NCI-H69 (cell line): ENCODE data around the gene RAB11FIP3.
"Not testable (repeated sequence)": the region's sequence is repeated elsewhere in the genome, so short reads cannot be mapped to it uniquely, and the experiment has no call there.

Source experiments
- DNase-seq: peaks from one replicate; lab custom pipeline; 2025; lab: John Stamatoyannopoulos, UW

The RAB11FIP3 gene

DNA sequence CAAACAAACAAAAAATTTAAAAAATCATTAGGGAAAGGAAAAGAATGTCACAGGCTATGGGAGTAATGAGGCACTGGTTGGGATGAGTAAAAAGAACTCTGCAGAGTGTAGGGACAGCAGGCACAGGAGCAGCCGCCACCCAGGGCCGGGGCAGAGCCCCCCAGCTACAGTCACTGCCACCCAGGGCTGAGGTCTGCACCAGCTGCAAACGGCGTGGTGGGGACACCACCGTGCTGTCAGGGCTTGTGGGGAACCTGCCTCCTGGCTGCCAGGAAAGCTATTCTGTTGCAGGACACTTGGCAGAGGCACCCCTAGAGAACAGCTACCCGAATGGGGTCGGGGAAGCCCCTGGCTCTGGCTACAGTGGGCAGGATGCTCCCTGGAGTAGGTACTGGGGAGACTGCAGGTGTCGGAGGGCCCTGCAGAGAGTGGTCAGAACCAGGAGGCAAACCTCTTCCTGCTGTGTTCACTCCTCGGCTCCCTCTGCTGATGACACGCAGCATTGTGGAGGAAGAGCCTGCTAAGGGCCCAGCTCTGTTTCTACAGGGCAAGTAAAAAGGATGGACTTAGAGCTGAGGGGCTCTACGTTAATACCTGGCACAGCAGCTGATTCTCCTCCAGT, 69.8 kb downstream of the RAB11FIP3 start:
- peak; percentile 68 for DNase-seq

DNA sequence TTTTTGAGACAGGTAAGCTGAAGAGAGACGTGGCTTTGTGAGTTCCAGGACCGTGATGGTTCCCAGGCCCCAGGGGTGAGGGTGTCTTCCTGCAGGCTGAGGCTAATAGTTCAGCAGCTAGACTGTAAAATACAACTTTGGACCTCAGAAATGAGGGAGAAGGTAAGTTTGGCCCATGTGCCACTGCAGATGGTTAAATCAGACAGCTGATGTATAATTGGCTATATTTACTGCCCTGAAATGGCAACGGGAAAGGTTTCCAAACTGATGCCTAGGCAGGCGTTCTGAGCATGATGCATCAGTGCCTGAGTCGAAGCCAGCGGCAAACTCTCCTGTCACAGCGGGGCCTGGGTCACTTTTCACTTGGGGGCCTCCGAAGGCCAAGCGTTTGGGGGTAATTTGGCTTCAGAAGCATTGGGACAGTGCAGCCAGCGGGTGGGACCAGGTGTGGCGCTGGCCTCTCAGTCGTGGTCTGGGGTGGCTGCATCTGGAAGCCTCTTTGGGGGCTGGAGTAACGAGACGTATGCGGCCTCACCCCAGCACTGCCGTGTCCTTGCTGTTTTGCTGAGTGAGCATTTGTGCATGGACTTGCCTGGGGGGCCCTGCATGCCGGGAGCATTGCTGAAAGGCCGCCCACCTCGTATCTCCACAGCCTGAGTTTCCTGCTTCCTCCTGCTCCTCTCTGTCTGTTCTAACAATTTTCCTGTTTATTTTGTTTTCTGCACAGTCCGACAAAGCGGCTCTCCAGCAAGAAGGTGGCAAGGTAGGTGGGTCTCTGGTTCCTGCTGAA, 70.8 kb downstream of the RAB11FIP3 start:
- no peak for DNase-seq

DNA sequence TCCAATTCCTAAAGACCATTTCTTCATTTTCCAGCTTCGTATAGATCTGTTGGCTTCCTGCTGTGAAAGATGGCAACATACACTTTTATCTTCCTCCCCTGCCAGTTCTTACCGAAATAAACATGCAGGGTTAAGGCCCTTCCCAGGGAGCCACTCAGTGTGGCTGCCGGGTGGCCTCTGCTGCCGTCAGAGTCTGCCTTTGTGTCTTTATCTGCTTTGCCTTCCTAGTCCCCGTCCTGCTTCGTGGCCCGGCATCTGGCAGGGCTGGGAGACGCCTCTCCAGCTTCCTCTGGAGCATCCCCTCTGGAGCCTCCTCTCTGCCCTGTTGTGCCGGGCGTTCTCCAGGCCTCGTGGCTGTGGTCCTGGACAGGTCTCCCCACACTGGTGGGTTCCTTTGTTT, 71.8 kb downstream of the RAB11FIP3 start:
- no peak for DNase-seq

DNA sequence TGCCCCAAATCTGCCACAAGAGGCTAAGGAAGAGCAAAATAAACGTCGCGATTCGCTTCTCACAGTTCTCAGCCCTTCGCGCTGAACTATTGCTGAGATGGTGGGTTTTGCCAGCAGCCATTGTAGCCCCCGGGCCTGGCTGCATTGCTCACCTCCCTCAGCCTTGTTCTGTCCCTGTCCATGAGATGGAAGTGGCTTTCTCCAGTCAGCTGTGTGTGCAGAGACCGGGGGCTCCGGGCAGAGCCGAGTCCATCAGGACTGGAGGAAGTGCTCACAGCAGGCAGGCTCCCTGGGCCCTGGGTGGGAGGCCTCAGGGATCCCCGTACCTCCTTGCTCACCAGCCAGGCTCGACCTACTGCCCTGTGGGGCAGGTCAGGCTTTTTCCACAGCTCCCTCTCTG, 74.5 kb downstream of the RAB11FIP3 start:
- no peak for DNase-seq

DNA sequence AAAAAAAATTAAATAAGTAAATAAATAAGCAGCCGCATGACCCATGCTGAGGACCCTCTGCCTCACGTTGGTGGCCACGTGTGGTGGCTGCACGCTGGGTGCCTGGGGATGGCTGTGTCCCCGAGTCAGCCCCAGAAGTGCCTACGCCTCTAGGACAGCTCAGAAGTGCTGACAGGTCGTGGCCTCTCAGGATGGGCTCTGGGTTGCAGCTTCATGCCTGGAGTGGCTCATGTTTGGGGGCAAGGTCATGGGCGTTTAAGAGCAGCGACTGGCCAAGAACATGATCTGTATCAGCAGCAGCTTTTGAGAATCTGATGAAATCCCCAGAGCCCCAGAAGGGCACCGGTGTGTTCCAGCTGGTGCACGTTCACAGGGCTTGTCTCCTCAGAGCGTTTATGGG, 75.3 kb downstream of the RAB11FIP3 start:
- DNase-seq: no peak

DNA sequence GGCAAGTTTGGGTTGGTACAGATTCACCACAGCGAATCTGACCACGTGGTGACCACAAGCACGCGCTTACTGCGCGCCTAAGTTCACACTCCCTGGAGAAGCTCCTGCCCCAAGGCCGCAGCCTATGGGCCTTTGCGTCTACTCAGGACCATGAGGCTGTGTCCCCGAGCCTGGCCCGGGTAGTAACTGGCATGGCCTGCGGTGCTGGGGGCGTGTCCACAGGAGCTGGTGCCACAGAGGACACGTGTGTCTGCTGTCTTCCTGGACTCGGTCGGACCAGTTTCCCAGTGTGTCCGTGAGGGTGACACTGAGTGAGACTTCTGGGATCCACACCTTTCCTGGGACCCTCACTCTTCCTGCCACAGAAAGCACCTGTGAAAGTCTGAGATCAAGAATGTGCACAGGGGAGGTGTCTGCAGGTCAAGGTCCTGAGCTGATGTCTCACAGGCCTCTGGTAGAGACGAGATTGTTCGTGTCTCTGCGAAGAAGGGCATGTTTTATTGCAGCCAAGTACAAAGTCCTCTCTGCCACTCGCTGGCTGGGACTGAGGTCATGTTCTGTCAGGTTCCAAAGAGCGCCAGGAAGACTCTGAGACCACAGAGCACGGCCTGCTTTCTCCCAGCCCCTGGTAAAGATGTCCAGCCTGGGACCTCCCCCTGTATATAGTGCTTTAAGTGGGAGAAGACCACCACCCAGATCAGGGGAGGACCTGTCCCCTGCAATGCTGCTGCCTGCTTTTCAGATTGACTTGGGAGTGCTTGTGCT, 76.9 kb downstream of the RAB11FIP3 start:
- no peak for DNase-seq

DNA sequence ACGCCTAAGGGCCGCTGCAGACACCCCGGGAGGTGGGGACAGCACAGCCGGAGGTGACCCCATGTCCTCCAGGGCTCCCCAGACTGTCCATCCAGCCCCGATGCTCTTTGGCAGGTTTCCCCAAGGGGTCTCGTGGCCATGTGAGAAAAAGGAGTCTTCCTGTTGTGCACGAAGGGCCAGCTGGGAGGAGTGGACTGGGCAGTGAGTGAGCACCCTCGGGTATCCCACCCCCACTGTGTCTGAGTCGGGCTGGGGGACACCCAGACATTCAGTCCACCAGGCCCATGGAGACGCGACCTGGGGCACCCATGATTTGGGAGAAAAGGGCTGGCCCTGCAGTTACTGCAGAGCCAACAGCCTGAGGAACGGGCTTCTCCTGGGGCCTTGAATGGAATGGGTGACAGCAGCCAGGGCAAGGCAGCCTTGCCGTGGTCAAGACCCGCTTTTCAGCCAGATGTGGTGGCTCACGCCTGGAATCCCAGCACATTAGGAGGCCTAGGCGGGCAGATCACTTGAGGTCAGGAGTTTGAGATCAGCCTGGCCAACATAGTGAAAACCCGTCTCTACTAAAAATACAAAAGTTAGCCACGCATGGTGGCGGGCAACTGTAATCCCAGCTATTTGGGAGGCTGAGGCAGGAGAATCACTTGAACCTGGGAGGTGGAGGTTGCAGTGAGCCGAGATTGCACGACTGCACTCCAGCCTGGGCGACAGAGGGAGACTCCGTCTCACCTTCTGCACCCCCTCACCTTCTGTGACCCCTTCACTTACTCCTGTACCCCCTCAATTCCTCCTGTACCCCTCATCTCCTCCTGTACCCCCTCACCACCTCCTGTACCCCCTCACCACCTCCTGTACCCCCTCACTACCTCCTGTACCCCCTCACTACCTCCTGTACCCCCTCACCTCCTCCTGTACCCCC, 78.0 kb downstream of the RAB11FIP3 start:
- no peak for DNase-seq

DNA sequence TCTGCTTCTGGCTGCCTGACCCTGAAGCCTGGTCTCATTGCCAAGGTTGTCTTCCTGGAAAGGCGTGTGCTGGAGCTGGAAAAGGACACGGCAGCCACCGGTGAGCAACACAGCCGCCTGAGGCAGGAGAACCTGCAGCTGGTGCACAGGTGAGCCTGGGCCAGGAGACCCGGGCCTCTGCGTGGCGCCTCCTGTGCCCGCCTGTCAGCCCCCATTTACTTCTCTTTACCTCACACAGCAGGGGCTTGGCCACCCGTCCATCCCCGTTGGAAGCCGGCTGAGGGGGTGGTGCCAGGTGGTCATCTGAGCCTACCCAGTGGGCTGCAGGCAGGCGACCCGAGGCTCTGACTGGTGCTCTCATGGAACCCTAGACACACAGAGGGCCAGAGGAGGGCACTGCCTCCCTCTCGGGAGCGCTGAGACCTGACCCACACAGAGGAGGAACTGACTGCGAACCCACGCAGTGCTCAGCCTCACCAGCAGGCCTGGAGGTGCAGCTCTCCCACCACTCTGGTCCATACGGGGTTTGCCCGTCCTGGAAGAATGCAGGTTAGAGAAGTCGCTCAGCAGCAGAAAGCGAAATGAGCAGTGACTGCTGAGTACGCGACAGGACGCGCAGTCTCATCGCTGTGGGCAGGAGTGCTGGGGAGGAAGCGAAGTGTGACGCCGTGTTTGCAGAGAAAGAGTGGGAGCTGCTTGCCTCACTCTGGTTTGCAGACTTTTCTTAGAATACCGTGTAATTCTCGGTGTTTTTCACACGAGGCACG, 80.2 kb downstream of the RAB11FIP3 start:
- DNase-seq: no peak

DNA sequence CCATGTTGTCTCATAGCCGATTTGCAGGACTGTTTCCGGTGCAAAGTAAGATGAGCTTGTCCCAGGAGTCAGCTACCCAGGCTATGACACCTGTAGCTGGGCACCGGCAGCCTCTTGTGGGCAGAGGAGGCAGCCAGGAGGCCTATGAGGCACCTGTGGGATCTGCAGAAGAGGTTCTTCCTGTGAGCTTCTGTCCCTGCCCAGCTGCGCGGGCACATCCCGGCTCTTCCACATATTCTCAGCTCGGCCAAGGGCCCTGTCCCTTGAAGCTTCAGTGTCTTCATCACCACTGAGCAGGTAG, 80.7 kb downstream of the RAB11FIP3 start:
- no peak for DNase-seq

DNA sequence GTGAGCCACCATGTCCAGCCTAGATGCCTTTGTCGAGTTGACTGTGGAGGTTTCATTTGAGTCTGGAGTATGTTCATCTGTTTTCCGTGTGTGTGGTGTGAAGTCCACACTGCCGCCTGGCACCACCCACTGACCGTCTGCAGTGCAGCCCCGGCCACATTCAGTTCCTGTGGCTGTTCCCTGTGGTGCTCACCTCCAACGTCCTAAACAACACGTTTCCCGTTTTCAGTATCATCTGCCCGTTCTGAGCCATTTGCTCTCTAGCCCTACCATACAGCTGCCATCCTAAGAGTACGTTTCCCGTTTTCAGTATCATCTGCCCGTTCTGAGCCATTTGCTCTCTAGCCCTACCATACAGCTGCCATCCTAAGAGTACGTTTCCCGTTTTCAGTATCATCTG, 82.1 kb downstream of the RAB11FIP3 start:
- not testable (repeated sequence) for DNase-seq

DNA sequence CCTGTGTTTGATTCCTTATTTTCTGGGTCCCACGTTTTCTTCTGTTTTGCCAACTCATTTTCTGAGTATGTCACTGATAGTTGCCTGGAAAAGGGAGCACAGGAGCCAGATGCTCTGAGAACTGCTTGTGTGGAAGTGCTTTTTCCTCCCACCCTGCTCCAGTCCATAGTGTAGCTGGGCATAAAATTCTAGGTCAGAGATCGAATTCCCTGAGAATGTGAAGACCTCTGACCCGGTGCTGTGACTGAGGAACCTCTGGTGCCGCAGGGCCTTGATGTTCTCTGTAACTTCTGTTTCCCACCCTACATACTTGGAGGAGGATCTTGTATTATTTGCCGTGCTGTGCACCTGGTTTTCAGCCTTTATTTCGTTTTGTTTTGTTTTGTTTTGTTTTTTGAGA, 82.5 kb downstream of the RAB11FIP3 start:
- no peak for DNase-seq

DNA sequence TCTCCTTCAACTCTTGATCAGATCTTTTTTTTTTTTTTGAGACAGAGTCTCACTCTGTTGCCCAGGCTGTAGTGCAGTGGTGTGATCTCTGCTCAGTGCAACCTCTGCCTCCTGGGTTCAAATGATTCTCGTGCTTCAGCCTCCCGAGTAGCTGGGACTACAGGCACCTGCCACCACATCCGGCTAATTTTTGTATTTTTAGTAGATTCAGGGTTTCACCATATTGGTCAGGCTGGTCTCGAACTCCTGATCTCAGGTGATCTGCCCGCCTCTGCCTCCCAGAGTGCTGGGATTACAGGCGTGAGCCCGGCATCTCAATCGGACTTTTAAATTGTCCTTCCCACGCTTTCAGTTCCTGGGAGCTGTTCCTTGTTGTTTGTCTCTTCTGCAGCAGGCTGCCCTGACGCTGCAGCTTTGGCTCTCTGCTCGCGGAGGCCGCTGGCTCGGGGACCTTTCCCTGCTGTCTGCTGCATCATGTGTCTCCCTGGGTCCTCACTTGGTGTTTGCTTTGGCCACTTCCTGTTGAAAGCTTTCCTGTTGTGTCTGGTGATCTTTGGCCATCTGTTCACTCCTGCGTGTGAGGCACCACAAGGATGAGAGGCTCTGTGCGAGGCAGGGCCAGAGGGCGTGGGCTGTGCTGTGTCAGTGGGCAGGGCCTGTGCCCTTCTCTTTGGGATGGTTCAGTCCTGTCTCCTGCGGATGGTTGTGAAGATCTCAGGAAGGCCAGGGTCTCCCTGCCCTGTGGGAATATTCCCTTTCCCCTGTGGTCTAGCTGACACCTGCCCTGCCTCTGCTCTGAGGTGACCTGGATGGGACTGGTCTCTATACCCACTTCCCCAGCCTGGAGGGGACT, 83.7 kb downstream of the RAB11FIP3 start:
- peak; percentile 72 for DNase-seq

DNA sequence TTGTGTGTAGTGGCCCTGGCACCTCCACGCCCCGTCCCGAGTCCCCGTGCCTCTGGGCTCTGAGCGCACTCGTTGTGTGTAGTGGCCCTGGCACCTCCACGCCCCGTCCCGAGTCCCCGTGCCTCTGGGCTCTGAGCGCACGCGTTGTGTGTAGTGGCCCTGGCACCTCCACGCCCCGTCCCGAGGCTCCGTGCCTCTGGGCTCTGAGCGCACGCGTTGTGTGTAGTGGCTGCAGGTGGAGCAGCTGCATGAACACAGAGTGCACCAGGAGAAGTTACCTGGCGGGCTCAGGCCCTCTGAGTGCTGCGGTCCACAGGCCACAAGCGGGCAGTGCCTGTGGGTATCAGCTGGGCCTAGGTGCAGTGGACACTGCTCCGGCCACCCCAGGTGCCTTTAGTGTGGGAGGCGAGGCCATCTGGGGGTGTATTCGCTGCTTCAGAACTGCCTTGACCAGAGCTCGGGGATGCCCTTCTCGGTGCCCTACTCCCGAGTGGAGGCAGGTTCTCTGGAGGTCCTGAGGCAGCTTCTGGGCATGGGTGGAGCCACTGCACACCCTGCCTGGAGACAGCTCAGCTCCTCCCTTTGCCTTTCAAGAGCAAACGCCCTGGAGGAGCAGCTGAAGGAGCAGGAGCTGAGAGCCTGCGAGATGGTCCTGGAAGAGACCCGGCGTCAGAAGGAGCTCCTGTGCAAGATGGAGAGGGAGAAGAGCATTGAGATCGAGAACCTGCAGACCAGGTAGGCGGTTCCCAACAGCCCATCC, 84.8 kb downstream of the RAB11FIP3 start:
- DNase-seq: no peak

DNA sequence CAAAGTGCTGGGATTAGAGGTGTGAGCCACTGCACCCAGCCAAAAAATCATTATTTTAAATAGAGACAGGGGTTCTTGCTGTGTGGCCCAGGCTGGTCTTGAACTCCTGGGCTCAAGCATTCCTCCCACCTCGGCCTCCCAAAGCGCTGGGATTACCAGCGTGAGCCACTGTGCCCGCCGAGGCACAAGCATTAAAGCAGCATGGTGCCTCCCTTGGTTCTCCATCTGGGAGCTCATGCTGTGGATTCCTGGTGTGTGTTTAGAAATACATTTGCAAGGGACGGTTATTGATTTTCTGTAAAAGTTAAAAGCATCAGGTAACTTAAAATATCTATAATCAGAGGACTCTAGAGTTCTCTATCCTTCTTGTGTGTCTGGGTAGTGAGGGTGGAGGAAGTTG, 87.4 kb downstream of the RAB11FIP3 start:
- no peak for DNase-seq

DNA sequence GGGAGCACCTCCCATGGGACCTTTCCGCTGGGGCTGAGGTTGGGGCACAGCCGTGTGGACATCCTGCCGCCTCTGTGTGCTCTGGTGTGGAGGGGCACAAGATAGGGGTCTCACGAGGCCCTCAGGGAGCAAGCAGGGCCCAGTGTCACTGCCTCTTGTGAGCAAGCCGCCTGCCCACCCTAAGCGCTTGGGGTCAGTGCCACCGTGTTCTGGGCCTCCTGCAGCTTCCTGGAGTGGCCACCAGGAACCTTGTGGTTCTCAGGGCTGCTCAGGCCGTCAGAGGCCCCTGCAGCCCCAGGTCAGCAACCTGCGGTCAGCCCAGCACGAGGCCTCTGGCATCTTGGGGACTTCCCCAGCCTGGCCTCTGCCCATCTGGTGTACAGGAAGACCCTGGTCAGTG, 88.5 kb downstream of the RAB11FIP3 start:
- no peak for DNase-seq

DNA sequence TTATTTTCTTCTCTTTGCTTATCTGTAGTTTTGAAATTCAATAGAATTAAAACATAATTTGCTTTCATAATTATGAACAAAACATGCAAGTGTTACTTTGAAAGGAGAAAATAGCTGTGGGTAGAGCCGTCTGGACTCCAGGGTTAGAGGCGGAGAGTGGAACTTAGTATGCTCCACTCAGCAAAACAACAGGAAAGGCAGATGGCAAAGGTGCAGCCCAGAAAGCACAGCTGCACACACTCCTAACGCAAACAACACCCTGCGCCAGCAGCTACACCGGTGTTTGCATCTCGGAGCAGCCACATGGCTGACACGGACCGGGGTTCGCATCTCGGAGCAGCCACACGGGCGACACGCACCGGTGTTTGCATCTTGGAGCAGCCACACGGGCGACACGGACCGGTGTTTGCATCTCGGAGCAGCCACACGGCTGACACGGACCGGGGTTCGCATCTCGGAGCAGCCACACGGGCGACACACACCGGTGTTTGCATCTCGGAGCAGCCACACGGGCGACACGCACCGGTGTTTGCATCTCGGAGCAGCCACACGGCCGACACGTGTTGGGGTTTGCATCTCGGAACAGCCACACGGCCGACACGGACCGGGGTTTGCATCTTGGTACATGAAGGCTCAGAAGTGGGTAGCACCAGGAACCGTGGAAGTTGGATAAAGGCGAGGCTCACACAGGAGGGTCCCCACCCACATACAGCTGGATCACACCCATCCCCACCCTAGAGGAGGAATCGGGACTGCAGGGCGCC, 89.9 kb downstream of the RAB11FIP3 start:
- DNase-seq: no peak

DNA sequence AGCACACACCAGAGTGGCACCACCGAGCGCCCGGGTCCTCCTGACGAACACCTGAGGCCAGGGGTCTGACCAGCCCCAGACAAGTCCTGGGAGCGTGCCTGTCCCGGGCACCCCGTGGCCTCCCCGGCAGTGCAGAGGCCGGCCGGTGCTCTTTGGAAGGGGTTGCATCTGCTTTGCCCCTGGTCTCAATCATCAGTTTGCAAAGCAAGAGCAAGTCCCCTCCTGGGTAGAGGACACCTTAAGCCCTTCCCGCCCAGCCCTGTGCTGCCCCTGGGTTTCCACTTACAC, 90.4 kb downstream of the RAB11FIP3 start:
- no peak for DNase-seq

DNA sequence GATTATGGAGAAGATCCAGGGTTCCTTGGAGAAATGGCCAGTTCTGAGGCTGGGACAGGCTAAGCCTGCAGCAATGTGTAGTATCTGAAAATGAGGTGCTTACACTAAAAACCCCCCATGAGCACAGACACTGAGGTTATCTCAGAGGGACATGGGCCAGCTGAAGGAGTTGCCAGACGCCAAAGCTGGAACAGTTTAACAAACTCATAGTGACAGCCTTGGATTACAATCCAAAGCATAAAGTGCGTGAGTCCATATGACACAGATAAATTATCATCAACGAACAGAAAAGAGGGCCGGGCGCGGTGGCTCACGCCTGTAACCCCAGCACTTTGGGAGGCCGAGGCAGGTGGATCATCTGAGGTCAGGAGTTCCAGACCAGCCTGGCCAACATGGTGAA, 90.9 kb downstream of the RAB11FIP3 start:
- DNase-seq: no peak

DNA sequence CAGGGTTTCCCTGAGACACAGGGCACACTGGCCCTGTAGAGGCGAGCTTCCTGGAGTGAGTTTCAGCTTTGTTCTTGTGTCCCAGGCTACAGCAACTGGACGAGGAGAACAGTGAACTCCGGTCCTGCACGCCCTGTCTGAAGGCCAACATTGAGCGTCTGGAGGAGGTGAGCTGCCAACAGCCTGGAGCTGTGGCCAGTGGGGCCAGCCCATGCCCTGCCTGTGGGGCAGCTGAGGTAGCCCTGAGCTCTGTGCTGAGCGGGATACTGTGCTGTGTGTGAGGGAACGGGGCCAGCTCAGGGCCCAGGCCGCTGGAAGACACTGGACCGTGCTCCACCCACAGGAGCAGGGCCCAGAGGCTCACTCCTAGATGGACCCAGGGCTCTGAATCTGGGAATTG, 93.4 kb downstream of the RAB11FIP3 start:
- DNase-seq: no peak
